HepG2 (cell line): ENCODE results near the gene FAF1. TPM values are rescaled to one million over a fixed set of nuclear protein-coding genes. Genes with fewer than 3 reads are reported as not detected.
"Not testable (repeated sequence)": the region's sequence is repeated elsewhere in the genome, so short reads cannot be mapped to it uniquely, and the experiment has no call there.

Experiments used
- ATAC-seq: fragments of 200-7000 bp; cut with Tn5 transposase; 3 replicates; pipeline ENCODE4 v1.9.1; 2020; ENCODE audit warnings: mild to moderate bottlenecking, moderate library complexity
- BruUV-seq: library from RNA; stranded (reverse); fragments of 400-500 nt; replicated peaks from 2 replicates; lab custom pipeline; 2021; lab: Mats Ljungman, UMichigan
- CTCF ChIA-PET: fragments of 300-600 bp; formaldehyde crosslinking; extraction: SDS; loops from one replicate; lab custom pipeline; 2021; ENCODE audit warnings: low total read pairs, inconsistent platforms, low intra/inter-chr PET ratio; lab: Yijun Ruan, JAX
- POLR2A ChIA-PET: fragments of 350-600 bp; sonication (Branson Sonifier 250); formaldehyde crosslinking; loops from one replicate; lab custom pipeline; 2020; ENCODE audit warnings: antibody characterized with exemption, inconsistent platforms; lab: Yijun Ruan, JAX
- DNase-seq: peaks from one replicate; pipeline ENCODE4 v3.0.0-alpha.2; 2015; ENCODE audit warnings: low spot score
- FAIRE-seq: peaks from 3 replicates; lab custom pipeline; 2011; peaks lifted over from hg19 to GRCh38; lab: Jason Lieb, UNC
- H2AFZ ChIP-seq: one replicate; pipeline ENCODE4 v1.6.1; 2011; ENCODE audit warnings: low read length, inconsistent platforms
- H3K27ac ChIP-seq: fragments of 300-600 bp; 3 replicates; pipeline ENCODE4 v1.8.0; 2011; ENCODE audit warnings: mixed run types, mild to moderate bottlenecking, mixed read lengths, low read length, inconsistent platforms; ENCODE audit not compliant: insufficient read depth; ENCODE audit errors: extremely low read length
- H3K27me3 ChIP-seq, 2 experiments: fragments of 200-600 bp in 1 of 2; 2 replicates in 1 of 2; 3 replicates in 1 of 2; pipeline versions ENCODE4 v1.6.0 to v1.8.0; 2011; ENCODE audit warnings: low read length in 2 of 2, mild to moderate bottlenecking in 2 of 2, moderate library complexity in 2 of 2, inconsistent platforms in 1 of 2; ENCODE audit not compliant: insufficient read depth in 2 of 2, control insufficient read depth in 1 of 2
- H3K36me3 ChIP-seq, 2 experiments: fragments of 200-600 bp in 1 of 2; replicated peaks in 1 of 2; 2 replicates in 1 of 2; 3 replicates in 1 of 2; pipeline versions ENCODE4 v1.5.1 to v1.8.0; 2011; ENCODE audit warnings: low read length in 2 of 2, inconsistent platforms in 1 of 2; ENCODE audit not compliant: insufficient read depth in 2 of 2, control insufficient read depth in 1 of 2
- H3K4me1 ChIP-seq: 2 replicates; pipeline ENCODE4 v1.5.1; 2012; ENCODE audit warnings: low read length, inconsistent platforms; ENCODE audit not compliant: insufficient read depth
- H3K4me2 ChIP-seq: 2 replicates; pipeline ENCODE4 v1.6.0; 2011; ENCODE audit warnings: low read depth, low read length, inconsistent platforms
- H3K4me3 ChIP-seq, 3 experiments: fragments of 200-600 bp in 1 of 3; sonication (generic), shearing (Covaris generic) in 1 of 3; replicated peaks in 1 of 3; 2 replicates each; pipeline ENCODE4 v1.5.1; 2011 to 2016; ENCODE audit warnings: low read length in 3 of 3, inconsistent platforms in 2 of 3, low read depth in 2 of 3, mild to moderate bottlenecking in 2 of 3, control low read depth in 1 of 3, mixed read lengths in 1 of 3; ENCODE audit not compliant: insufficient read depth in 1 of 3
- H3K79me2 ChIP-seq: one replicate; pipeline ENCODE4 v1.6.1; 2011; ENCODE audit warnings: low read length, inconsistent platforms; ENCODE audit not compliant: insufficient read depth
- H3K9ac ChIP-seq: 2 replicates; pipeline ENCODE4 v1.6.0; 2011; ENCODE audit warnings: mild to moderate bottlenecking, low read depth, low read length, inconsistent platforms; ENCODE audit not compliant: insufficient read depth
- H3K9me3 ChIP-seq: 2 replicates; pipeline ENCODE4 v1.5.1; 2012; ENCODE audit warnings: mild to moderate bottlenecking, low read length
- H4K20me1 ChIP-seq: 2 replicates; pipeline ENCODE4 v1.6.0; 2011; ENCODE audit warnings: inconsistent platforms, mild to moderate bottlenecking, low read length, moderate library complexity; ENCODE audit not compliant: insufficient read depth
- FOXK2 ChIP-seq: fragments of 450-650 bp; IDR thresholded peaks from 2 replicates; pipeline ENCODE4 v1.6.1; 2016
- FOXM1 ChIP-seq: sonication (generic); formaldehyde crosslinking; IDR thresholded peaks from 2 replicates; pipeline ENCODE4 v1.5.0; 2020; ENCODE audit warnings: missing genetic modification reagents
- IKZF1 ChIP-seq: fragments of 450-650 bp; IDR thresholded peaks from 2 replicates; pipeline ENCODE4 v1.7.1; 2016
- JUNB ChIP-seq: sonication (generic); formaldehyde crosslinking; IDR thresholded peaks from 2 replicates; pipeline ENCODE4 v1.8.0; 2022; ENCODE audit warnings: missing genetic modification reagents, mild to moderate bottlenecking, borderline replicate concordance
- KAT7 ChIP-seq: IDR thresholded peaks from 2 replicates; pipeline ENCODE4 v1.6.1; 2018; ENCODE audit warnings: borderline replicate concordance, missing compliant biosample characterization
- MEIS2 ChIP-seq: sonication (generic); formaldehyde crosslinking; IDR thresholded peaks from 2 replicates; pipeline ENCODE4 v1.9.0; 2021; ENCODE audit warnings: mild to moderate bottlenecking, missing genetic modification reagents
- NFE2 ChIP-seq: sonication (generic); formaldehyde crosslinking; IDR thresholded peaks from 2 replicates; pipeline ENCODE4 v1.4.0; 2020; ENCODE audit warnings: missing genetic modification reagents
- PHF5A ChIP-seq: IDR thresholded peaks from one replicate; pipeline ENCODE4 v1.6.1; 2018; ENCODE audit warnings: low read depth, missing genetic modification reagents; ENCODE audit not compliant: unreplicated experiment
- SMARCE1 ChIP-seq: fragments of 450-650 bp; IDR thresholded peaks from 2 replicates; pipeline ENCODE4 v1.6.1; 2017; ENCODE audit warnings: borderline replicate concordance
- TCF7 ChIP-seq: sonication (generic); IDR thresholded peaks from 2 replicates; pipeline ENCODE4 v1.6.1; 2016; ENCODE audit warnings: antibody characterized with exemption, low read depth
- TEAD2 ChIP-seq: sonication (generic); formaldehyde crosslinking; IDR thresholded peaks from 2 replicates; pipeline ENCODE4 v1.9.0; 2021; ENCODE audit warnings: missing genetic modification reagents
- U2AF1 ChIP-seq: fragments of 200-400 bp; formaldehyde crosslinking; optimal IDR thresholded peaks from 2 replicates; pipeline ENCODE3; 2017; ENCODE audit warnings: mild to moderate bottlenecking, low read depth, low read length
- ZBTB20 ChIP-seq: sonication (generic); formaldehyde crosslinking; IDR thresholded peaks from 2 replicates; pipeline ENCODE4 v1.8.1; 2023; ENCODE audit warnings: missing genetic modification reagents, low read depth, mild to moderate bottlenecking, borderline replicate concordance
- ZFP37 ChIP-seq: sonication (generic); formaldehyde crosslinking; IDR thresholded peaks from 2 replicates; pipeline ENCODE4 v1.4.0; 2020; ENCODE audit warnings: missing genetic modification reagents, borderline replicate concordance
- ZNF30 ChIP-seq: sonication (generic); formaldehyde crosslinking; IDR thresholded peaks from 2 replicates; pipeline ENCODE4 v1.5.0; 2020; ENCODE audit warnings: mild to moderate bottlenecking, missing genetic modification reagents
- ZNF33A ChIP-seq: sonication (generic); formaldehyde crosslinking; IDR thresholded peaks from 2 replicates; pipeline ENCODE4 v1.5.1; 2020; ENCODE audit warnings: missing genetic modification reagents, mild to moderate bottlenecking, moderate library complexity, borderline replicate concordance
- ZNF414 ChIP-seq: sonication (generic); formaldehyde crosslinking; IDR thresholded peaks from 2 replicates; pipeline ENCODE4 v1.5.0; 2020; ENCODE audit warnings: missing genetic modification reagents
- WGBS: methylation state at CpG from one replicate; pipeline ENCODE4 v1.1.6; 2017; ENCODE audit warnings: low lambda C conversion rate; 5-methylcytosine and 5-hydroxymethylcytosine counted together
- in situ Hi-C: cut with HindIII; loops from 2 replicates; pipeline ENCODE4 v1.10.0; 2017; ENCODE audit warnings: low pct_unique_long_range_greater_than_20kb; ENCODE audit not compliant: extremely low pct_ligation_motif_present
- intact Hi-C: fragments of 100-400 bp; cut with micrococcal nuclease; formaldehyde crosslinking; loops from one replicate; pipeline ENCODE4 v1.10.0; 2022; ENCODE audit not compliant: unreplicated experiment
- polyA plus RNA-seq, 8 experiments: library from polyadenylated mRNA; depleted of rRNA in 3 of 8; stranded (reverse) in 7 of 8; unstranded in 1 of 8; fragments of >200 nt; fragmentation: Illumina TruSeq in 4 of 8; extraction: Trizol in 4 of 8; gene quantifications; 2 replicates each; pipeline versions ENCODE4 v1.2.1 to v1.2.3, GENCODE V29; 2011 to 2016; ENCODE audit warnings: low read depth in 4 of 8, missing spikeins in 1 of 8, mixed read lengths in 1 of 8; ENCODE audit not compliant: insufficient read depth in 1 of 8
- total RNA-seq, 5 experiments: library from RNA; depleted of rRNA; stranded (reverse); fragments of >200 nt; fragmentation: Illumina TruSeq; extraction: Trizol; gene quantifications; 2 replicates each; pipeline ENCODE4 v1.2.3, GENCODE V29; 2016; ENCODE audit warnings: low read depth in 1 of 5

The FAF1 gene
- total and polyA plus RNA-seq, 2 of the 13 experiments (the other 11 are each of a cell fraction or from before 2014, with no cell fraction given): 19.4 to 63.3 TPM

- H3K4me1 ChIP-seq, H3K9ac ChIP-seq, H3K79me2 ChIP-seq, DNase-seq, H3K9me3 ChIP-seq, H3K4me2 ChIP-seq, H2AFZ ChIP-seq, CTCF ChIA-PET, H3K4me3 ChIP-seq, H4K20me1 ChIP-seq, ATAC-seq, H3K27ac ChIP-seq, BruUV-seq, intact Hi-C loops, in situ Hi-C loops, H3K36me3 ChIP-seq, POLR2A ChIA-PET, H3K27me3 ChIP-seq, FAIRE-seq: not testable (repeated sequence)
- 96% methylated on average over 1 of the region's 1 CpG for WGBS
These were observed 54.0 kb downstream of the FAF1 start for GRCh38 chr1:50906050-50906449.

- no TSS peak for BruUV-seq
- CTCF ChIA-PET: no interaction called here
These were observed 57.6 kb downstream of the FAF1 start for GRCh38 chr1:50902419-50902818.

More at GRCh38 chr1:50902419-50902818, 57.6 kb downstream of the FAF1 start:
- Histone ChIP-seq H3K79me2 (no peaks in the 10 kb centered on the region), H3K36me3 (no peaks in the 10 kb centered on the region)
- no peak for TF ChIP-seq ZNF414 (CRISPR knock-in tag)
- TF ChIP-seq TCF7: no peak
- TF ChIP-seq ZBTB20: no peak
- TF ChIP-seq TEAD2 (CRISPR knock-in tag): no peak
- no peak for TF ChIP-seq PHF5A
- no peak for TF ChIP-seq JUNB (CRISPR knock-in tag)
- no peak for TF ChIP-seq SMARCE1
- TF ChIP-seq KAT7 (CRISPR knock-in tag): no peak
- TF ChIP-seq ZNF33A (CRISPR knock-in tag): no peak
- no peak for TF ChIP-seq ZNF30 (CRISPR knock-in tag)
- no peak for TF ChIP-seq ZFP37 (CRISPR knock-in tag)
- TF ChIP-seq U2AF1: no peak
- no peak for TF ChIP-seq FOXM1 (CRISPR knock-in tag)
- no peak for TF ChIP-seq IKZF1
- no peak for TF ChIP-seq FOXK2
- TF ChIP-seq NFE2 (CRISPR knock-in tag): no peak
- no peak for TF ChIP-seq MEIS2 (CRISPR knock-in tag)
- TF ChIP-seq, all 625 proteins: peak for 0
- Histone ChIP-seq H3K9me3 (no peaks in the 10 kb centered on the region), H3K4me3 (no peak overlapping the region), H3K4me2 (no peak overlapping the region), H3K27ac (no peak overlapping the region), H2AFZ (no peak overlapping the region), H4K20me1 (no peaks in the 10 kb centered on the region), H3K27me3 (no peaks in the 10 kb centered on the region), H3K4me1 (no peaks in the 10 kb centered on the region), H3K9ac (no peak overlapping the region)
- in situ Hi-C loops: no loop called here
- ATAC-seq (no peak), FAIRE-seq (no peak), DNase-seq (no peak)
- POLR2A ChIA-PET: no interaction called here
- intact Hi-C loops: no loop called here
- 88% methylated on average over 1 of the region's 1 CpG for WGBS
